Activated gamma-delta T cell treated with Interleukin-2 at 50 U/mL for 16 hours (primary cell): ENCODE measurements around the gene GPATCH1.
"Not testable (repeated sequence)": the region's sequence is repeated elsewhere in the genome, so short reads cannot be mapped to it uniquely, and the experiment has no call there.

Experiments
- DNase-seq: peaks from one replicate; pipeline ENCODE4 v3.0.0-alpha.2; 2020

Gene GPATCH1

GRCh38 chr19:33080761-33081681 lies at the start of gene GPATCH1:
GPATCH1 (plus strand) TSS chr19:33081181; CDS start chr19:33081194, 13 bp downstream.
- DNase-seq = peak; percentile 80

- DNase-seq = no peak
Measured at GRCh38 chr19:33032218-33032781, 48.7 kb upstream of the GPATCH1 start.

- no peak for DNase-seq
Measured at GRCh38 chr19:33035461-33035860, 45.5 kb upstream of the GPATCH1 start.

GRCh38 chr19:33036370-33037167 lies 44.4 kb upstream of the GPATCH1 start:
- not testable (repeated sequence) for DNase-seq

GRCh38 chr19:33037168-33038025 lies 43.6 kb upstream of the GPATCH1 start:
- not testable (repeated sequence) for DNase-seq

DNA sequence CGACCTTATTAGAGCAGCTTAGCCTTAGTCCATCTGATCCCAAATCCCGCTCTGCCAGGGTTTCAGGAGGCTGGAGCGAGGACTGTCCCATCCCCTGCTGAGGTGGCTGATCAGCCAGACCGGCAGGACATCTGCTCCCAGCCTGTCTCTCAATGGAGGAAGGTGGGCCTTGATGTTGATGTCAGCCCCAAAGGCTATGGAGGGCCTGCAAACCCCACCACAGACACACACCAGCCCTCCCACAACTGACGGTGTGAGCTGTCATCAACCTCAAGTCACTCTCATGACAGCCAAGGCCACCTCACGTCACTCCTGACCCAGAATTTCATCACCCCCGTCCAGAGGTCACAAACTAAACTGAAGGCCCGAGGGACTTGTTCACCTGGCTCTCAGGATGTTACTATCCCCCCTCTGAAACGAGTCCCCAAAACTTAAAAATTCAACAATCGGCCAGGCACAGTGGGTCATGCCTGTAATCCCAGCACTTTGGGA lies 41.8 kb upstream of the GPATCH1 start:
- DNase-seq = no peak

- DNase-seq = no peak
Measured at GRCh38 chr19:33039815-33040214, 41.2 kb upstream of the GPATCH1 start.

DNA sequence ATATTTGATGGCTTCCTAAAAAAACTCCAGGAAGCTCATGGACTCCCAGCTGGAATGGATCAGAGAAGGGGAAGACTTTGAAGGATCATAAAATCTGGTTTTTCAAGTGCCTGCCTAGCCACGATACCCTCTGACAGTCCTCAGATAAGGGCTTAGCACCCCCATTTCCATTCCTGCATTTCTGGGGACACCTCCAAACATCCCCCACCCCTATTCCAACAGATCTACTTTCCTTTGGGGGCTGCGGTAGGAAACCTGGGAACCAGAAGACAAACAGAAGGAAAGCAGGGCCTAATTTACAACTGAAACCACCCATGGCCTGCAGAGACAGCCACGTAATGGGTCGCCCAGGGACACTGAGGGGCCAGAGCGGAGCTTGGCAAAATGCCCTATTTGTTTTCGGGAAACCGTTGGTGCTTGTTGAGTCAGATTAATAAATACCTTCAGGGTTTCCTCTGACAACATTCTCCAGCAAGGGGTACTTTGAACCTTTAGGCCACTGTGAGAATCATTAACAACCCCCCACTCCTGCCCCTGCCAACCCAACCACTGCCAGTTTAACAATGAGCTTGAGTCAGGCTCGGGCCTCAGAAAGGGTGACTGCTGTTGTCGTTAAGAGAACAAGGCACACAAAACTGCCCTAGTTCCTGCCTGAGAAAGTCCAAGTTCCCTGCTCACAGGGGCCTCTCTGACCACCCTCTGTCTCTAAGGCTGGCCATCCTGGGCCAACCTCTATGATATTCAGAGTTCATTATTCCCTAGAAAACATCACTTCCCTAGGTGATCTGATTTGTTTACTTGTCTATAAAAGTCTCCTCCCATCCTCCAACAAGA lies 39.8 kb upstream of the GPATCH1 start:
- DNase-seq = no peak

GRCh38 chr19:33041828-33042160 lies 39.2 kb upstream of the GPATCH1 start:
- not testable (repeated sequence) for DNase-seq

DNA sequence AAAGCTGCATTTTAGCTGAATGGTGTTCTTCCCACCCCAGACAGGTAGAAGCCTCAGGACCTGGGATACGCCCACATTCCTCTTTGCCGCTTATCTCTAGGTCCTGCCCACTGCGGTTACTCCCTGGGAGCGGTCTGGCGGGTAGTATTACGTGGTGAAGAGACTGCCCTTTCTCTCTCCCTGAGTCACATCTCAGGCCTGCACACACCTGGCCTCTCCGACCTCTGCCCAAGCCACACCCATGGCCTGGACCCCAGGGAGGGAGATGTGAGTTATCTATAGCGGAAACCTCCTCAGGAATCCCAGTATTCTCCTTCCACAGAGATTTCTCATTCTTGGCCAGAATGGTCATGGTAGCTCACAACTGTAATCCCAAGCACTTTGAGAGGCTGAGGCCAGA lies 33.6 kb upstream of the GPATCH1 start:
- DNase-seq = no peak

GRCh38 chr19:33048806-33049676 lies 31.9 kb upstream of the GPATCH1 start:
- no peak for DNase-seq

DNA sequence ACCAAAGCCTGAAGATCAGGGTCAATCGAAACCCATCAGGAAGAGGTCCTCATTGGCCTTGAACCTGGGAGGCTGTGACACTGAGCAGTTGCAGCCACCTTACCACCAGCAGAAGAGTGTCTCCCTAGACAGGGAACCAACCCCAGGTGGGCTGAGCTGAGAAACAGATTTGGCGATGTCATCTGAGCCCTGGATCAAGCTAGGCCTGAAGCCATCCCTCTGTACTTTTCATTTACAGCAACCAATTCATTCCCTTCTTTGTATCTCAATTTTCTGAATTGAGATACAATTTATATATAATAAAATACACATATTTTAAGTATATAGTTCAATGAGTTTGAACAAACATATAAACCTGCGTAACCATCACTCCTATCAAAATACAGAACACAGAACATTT lies 30.9 kb upstream of the GPATCH1 start:
- DNase-seq = no peak

- no peak for DNase-seq
Measured at GRCh38 chr19:33052352-33052972, 28.5 kb upstream of the GPATCH1 start.

- no peak for DNase-seq
Measured at GRCh38 chr19:33054623-33055022, 26.4 kb upstream of the GPATCH1 start.

- no peak for DNase-seq
Measured at GRCh38 chr19:33055718-33056117, 25.3 kb upstream of the GPATCH1 start.

GRCh38 chr19:33060586-33060985 lies 20.4 kb upstream of the GPATCH1 start:
- no peak for DNase-seq

DNA sequence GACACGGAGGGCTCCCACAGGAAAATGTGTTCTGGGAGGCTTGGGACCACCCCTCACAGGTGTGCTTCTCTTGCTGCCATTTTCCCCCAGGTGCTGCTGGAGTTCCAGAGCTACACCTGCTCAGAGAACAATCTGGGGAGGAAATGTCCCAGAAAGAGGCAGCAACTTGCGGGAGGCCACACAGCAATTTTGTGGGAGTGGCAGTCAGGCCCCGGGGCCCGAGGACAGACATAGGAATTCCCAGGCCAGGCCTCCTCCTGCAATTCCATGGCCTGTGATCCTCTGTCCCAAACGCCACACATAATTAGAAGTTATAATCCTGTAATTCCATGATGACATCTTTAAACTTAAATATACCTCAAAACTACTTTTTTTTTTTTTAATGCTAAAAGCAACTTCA lies 18.1 kb upstream of the GPATCH1 start:
- DNase-seq = no peak

DNA sequence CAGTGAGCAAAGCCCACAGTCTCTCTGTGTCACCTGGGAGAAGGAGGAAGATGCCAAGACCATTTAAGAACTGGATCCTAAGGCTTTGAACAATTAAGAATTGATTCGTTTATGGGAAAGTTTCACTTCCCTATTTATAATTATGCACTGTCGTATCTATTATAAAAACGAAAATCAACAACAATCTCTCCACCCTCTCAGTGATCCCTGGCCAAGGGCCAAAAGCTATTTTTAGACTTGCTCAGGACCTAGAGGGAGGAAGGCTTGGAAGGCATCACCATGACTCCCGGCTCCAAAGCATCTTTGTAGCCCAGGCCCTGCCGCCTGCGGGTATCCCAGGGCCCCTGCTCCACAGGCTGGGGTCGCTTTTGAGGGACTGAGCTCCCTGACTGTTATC lies 17.6 kb upstream of the GPATCH1 start:
- no peak for DNase-seq

GRCh38 chr19:33063753-33064457 lies 17.1 kb upstream of the GPATCH1 start:
- DNase-seq = no peak

DNA sequence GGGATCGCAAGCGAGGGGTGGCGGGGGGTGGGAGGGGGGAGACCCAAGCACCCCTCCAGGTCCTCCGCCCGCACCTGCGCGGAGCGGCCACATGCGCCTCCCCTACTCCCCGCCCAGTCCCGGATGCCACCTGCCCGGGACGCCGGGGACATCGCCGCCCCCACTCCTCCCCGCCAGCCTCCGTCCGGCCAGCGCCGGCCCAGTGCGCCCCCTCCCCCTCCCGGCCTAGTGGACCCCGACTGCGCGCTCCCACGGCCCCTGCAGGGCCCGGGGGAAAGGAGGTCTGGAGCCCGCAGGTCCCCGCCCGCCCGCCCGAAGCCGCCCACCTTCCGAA lies 16.6 kb upstream of the GPATCH1 start:
- no peak for DNase-seq
